Endothelial cell of umbilical vein (primary cell): ENCODE results near the gene PSMB5.

Experiments
- EZH2 ChIP-seq: IDR thresholded peaks from 2 replicates; pipeline ENCODE4 v1.6.1; 2012; ENCODE audit warnings: borderline replicate concordance, low read depth, mild to moderate bottlenecking, moderate library complexity, low read length, inconsistent platforms; ENCODE audit not compliant: severe bottlenecking
- FOS ChIP-seq: IDR thresholded peaks from 2 replicates; pipeline ENCODE4 v1.6.1; 2011; ENCODE audit warnings: mild to moderate bottlenecking, low read length, moderate library complexity, borderline replicate concordance; ENCODE audit not compliant: insufficient read depth
- JUN ChIP-seq: IDR thresholded peaks from 2 replicates; pipeline ENCODE4 v1.6.1; 2011; ENCODE audit warnings: borderline replicate concordance, low read depth; ENCODE audit not compliant: insufficient read length, insufficient read depth
- MYC ChIP-seq: IDR thresholded peaks from one replicate; pipeline ENCODE4 v1.6.1; 2011; ENCODE audit warnings: mild to moderate bottlenecking, low read depth, low read length
- POLR2A ChIP-seq: IDR thresholded peaks from 2 replicates; pipeline ENCODE4 v1.6.1; 2012; ENCODE audit warnings: low read depth, mild to moderate bottlenecking, control low read depth, low read length
- POLR2AphosphoS5 ChIP-seq: IDR thresholded peaks from 2 replicates; pipeline ENCODE4 v1.6.1; 2012; ENCODE audit warnings: low read depth, mild to moderate bottlenecking, control low read depth, low read length, moderate library complexity; ENCODE audit not compliant: insufficient read depth
- TF ChIP-seq, protein P1 (sequence below), 2 donors: IDR thresholded peaks; 1 replicate in 1 of 2; 2 replicates in 1 of 2; pipeline ENCODE4 v1.5.1; 2011; ENCODE audit warnings: low read length in 2 of 2, mild to moderate bottlenecking in 2 of 2, moderate library complexity in 2 of 2, control low read depth in 1 of 2, inconsistent platforms in 1 of 2, low read depth in 1 of 2; ENCODE audit not compliant: insufficient read depth in 1 of 2; ENCODE audit errors: extremely low read depth in 1 of 2
- TF ChIP-seq, protein P2 (sequence below): IDR thresholded peaks from 2 replicates; pipeline ENCODE4 v1.6.1; 2011; ENCODE audit not compliant: insufficient read depth, insufficient read length

DNA sequence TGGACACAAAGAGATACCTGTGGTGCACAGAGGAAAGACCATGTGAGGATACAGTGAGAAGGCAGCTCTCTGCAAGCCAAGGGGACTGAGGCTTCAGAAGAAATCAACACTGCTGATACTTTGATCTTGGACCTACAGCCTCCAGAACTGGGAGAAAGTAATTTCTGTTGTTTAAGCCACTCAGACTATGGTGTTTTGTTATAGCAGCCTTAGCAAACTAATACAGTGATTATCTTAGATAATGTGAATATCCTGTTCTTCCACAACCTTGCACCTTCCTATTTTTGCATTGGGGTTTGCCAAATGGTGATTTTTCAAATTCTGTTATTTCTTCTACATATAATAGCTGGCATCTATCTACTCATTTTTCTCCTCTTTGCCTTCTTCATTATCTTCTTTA, 16.6 kb downstream of the PSMB5 start:
- TF ChIP-seq, protein P1, sequence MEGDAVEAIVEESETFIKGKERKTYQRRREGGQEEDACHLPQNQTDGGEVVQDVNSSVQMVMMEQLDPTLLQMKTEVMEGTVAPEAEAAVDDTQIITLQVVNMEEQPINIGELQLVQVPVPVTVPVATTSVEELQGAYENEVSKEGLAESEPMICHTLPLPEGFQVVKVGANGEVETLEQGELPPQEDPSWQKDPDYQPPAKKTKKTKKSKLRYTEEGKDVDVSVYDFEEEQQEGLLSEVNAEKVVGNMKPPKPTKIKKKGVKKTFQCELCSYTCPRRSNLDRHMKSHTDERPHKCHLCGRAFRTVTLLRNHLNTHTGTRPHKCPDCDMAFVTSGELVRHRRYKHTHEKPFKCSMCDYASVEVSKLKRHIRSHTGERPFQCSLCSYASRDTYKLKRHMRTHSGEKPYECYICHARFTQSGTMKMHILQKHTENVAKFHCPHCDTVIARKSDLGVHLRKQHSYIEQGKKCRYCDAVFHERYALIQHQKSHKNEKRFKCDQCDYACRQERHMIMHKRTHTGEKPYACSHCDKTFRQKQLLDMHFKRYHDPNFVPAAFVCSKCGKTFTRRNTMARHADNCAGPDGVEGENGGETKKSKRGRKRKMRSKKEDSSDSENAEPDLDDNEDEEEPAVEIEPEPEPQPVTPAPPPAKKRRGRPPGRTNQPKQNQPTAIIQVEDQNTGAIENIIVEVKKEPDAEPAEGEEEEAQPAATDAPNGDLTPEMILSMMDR (IDR thresholded peaks at IDR 0.05; ENCODE audit: extremely low read depth in 1 of 2, insufficient read depth in 1 of 2, low read depth in 1 of 2, low read length in 2 of 2): no peak
- TF ChIP-seq POLR2AphosphoS5 (no peak), EZH2 (no peak), POLR2A (no peak), FOS (no peak), MYC (no peak), JUN (no peak)
- TF ChIP-seq, protein P2, sequence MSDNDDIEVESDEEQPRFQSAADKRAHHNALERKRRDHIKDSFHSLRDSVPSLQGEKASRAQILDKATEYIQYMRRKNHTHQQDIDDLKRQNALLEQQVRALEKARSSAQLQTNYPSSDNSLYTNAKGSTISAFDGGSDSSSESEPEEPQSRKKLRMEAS: no peak
